ENCODE measurements around the gene PIGU. TPM values are rescaled to one million over a fixed set of nuclear protein-coding genes. Genes with fewer than 3 reads are reported as not detected.

PIGU gene
- polyA plus RNA-seq, 1 of the 3 experiments (the other 2 are of a cell fraction), result 40.3 TPM

- Histone ChIP-seq H2AFZ (ENCODE audit: low read depth) (no peak overlapping the region), H3F3A (replicated peaks; ENCODE audit: insufficient read depth) (no peaks in the 10 kb centered on the region), H3K4me3 (ENCODE audit: low read depth in 2 of 2, low read length in 1 of 2) (no peak overlapping the region), H3K4me1 (ENCODE audit: control insufficient read depth in 1 of 2, insufficient read depth in 2 of 2, low read depth in 1 of 2, low read length in 1 of 2) (peaks cover 0 to 2% of the 10 kb centered on the region in 2 experiments; a peak in 1 of 4 replicates), H3K36me3 (replicated peaks in 1 of 2; ENCODE audit: control insufficient read depth in 1 of 2, insufficient read depth in 2 of 2, low read length in 1 of 2) (no peaks in the 10 kb centered on the region), H3K27me3 (ENCODE audit: insufficient read depth) (no peaks in the 10 kb centered on the region), H3K9me2 (no peaks in the 10 kb centered on the region), H3K9me3 (no peaks in the 10 kb centered on the region), H3K4me2 (no peak overlapping the region), H3K79me2 (ENCODE audit: insufficient read depth) (no peaks in the 10 kb centered on the region), H4K20me1 (ENCODE audit: insufficient read depth) (no peaks in the 10 kb centered on the region), H3K9ac (no peak overlapping the region), H3K27ac (ENCODE audit: low read depth in 2 of 2, low read length in 1 of 2) (no peak overlapping the region)
- ChIA-PET POLR2A (no interaction called here), CTCF (interaction anchor here (1.0 to 1.8 kb wide), 2 partner anchors 19 to 377 kb away, joined by 3 to 6 read pairs; no protein-coding TSS in a partner anchor)
- no peak for DNase-seq
- WGBS (ENCODE audit: low lambda C conversion rate), result 71% methylated on average over 2 of the region's 2 CpGs
- TF ChIP-seq YY1 (IDR thresholded peaks at IDR 0.05; ENCODE audit: low read depth) (no peak), RFX5 (IDR thresholded peaks at IDR 0.05; ENCODE audit: low read length) (no peak), SIN3A (IDR thresholded peaks at IDR 0.05; ENCODE audit: borderline replicate concordance, low read depth, low read length) (no peak), TCF12 (IDR thresholded peaks at IDR 0.05) (no peak), GATA2 (CRISPR knock-in tag; IDR thresholded peaks at IDR 0.05) (no peak), ELF1 (IDR thresholded peaks at IDR 0.05) (no peak), EP300 (IDR thresholded peaks at IDR 0.05; ENCODE audit: borderline replicate concordance in 1 of 2, low read depth in 1 of 2, low read length in 1 of 2) (no peak), PBX3 (IDR thresholded peaks at IDR 0.05) (no peak), JUND (IDR thresholded peaks at IDR 0.05) (no peak), SMC3 (IDR thresholded peaks at IDR 0.05; ENCODE audit: low read depth, low read length) (no peak), IRF3 (IDR thresholded peaks at IDR 0.05; ENCODE audit: low read depth, low read length) (no peak), NRF1 (IDR thresholded peaks at IDR 0.05; ENCODE audit: low read depth, low read length) (no peak), MEF2A (IDR thresholded peaks at IDR 0.05; ENCODE audit: borderline replicate concordance, low read depth) (no peak), RCOR1 (IDR thresholded peaks at IDR 0.05; ENCODE audit: low read length) (no peak)
These were observed 12.6 kb upstream of the PIGU start for GRCh38 chr20:34689486-34689885.

DNA sequence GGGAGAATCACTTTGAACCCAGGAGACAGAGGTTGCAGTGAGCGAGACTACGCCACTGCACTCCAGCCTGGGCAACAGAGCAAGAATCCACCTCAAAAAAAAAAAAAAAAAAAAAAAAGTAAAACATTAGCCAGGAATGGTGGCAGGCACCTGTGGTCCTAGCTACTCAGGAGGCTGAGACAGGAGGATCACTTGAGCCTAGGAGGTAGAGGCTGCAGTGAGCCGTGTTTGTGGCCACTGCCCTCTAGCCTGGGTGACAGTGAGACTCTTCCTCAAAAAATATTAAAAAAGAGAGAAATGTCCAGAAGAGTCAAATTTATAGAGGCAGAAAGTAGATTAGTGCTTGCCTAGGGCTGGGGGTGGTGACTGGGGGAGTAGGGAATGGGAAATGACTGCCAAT, 6.8 kb upstream of the PIGU start:
- no peaks in the 10 kb centered on the region for H3K36me3 ChIP-seq (replicated peaks in 1 of 2; ENCODE audit: control insufficient read depth in 1 of 2, insufficient read depth in 2 of 2, low read length in 1 of 2)
- DNase-seq, result no peak
- H4K20me1 ChIP-seq (ENCODE audit: insufficient read depth), result no peaks in the 10 kb centered on the region
- no peak overlapping the region for H3K4me2 ChIP-seq
- H3K9me2 ChIP-seq, result no peaks in the 10 kb centered on the region
- H2AFZ ChIP-seq (ENCODE audit: low read depth), result no peak overlapping the region
- ChIA-PET CTCF (no interaction called here), POLR2A (no interaction called here)
- no peaks in the 10 kb centered on the region for H3K4me1 ChIP-seq (ENCODE audit: control insufficient read depth in 1 of 2, insufficient read depth in 2 of 2, low read depth in 1 of 2, low read length in 1 of 2)
- no peaks in the 10 kb centered on the region for H3K79me2 ChIP-seq (ENCODE audit: insufficient read depth)
- peaks cover 4% of the 10 kb centered on the region for H3F3A ChIP-seq (replicated peaks; ENCODE audit: insufficient read depth)
- no peak overlapping the region for H3K4me3 ChIP-seq (ENCODE audit: low read depth in 2 of 2, low read length in 1 of 2)
- H3K9me3 ChIP-seq, result no peaks in the 10 kb centered on the region
- H3K27ac ChIP-seq (ENCODE audit: low read depth in 2 of 2, low read length in 1 of 2), result no peak overlapping the region
- H3K9ac ChIP-seq, result no peak overlapping the region
- no peaks in the 10 kb centered on the region for H3K27me3 ChIP-seq (ENCODE audit: insufficient read depth)
- WGBS (ENCODE audit: low lambda C conversion rate), result 88% methylated on average over 3 of the region's 3 CpGs
- no peak for TF ChIP-seq CHD2 (IDR thresholded peaks at IDR 0.05; ENCODE audit: low read length, partially characterized antibody)
- no peak for TF ChIP-seq POLR2AphosphoS5 (IDR thresholded peaks at IDR 0.05; ENCODE audit: low read depth, low read length)
- TF ChIP-seq ELF1 (IDR thresholded peaks at IDR 0.05), result no peak
- no peak for TF ChIP-seq FOXM1 (IDR thresholded peaks at IDR 0.05; ENCODE audit: low read depth)
- no peak for TF ChIP-seq GATA2 (CRISPR knock-in tag; IDR thresholded peaks at IDR 0.05)
- no peak for TF ChIP-seq MEF2A (IDR thresholded peaks at IDR 0.05; ENCODE audit: borderline replicate concordance, low read depth)
- TF ChIP-seq, protein P1, sequence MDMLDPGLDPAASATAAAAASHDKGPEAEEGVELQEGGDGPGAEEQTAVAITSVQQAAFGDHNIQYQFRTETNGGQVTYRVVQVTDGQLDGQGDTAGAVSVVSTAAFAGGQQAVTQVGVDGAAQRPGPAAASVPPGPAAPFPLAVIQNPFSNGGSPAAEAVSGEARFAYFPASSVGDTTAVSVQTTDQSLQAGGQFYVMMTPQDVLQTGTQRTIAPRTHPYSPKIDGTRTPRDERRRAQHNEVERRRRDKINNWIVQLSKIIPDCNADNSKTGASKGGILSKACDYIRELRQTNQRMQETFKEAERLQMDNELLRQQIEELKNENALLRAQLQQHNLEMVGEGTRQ (IDR thresholded peaks at IDR 0.05; ENCODE audit: borderline replicate concordance, low read depth, low read length), result no peak
- TF ChIP-seq MXI1 (IDR thresholded peaks at IDR 0.05; ENCODE audit: low read depth, low read length), result no peak
- TF ChIP-seq EP300 (IDR thresholded peaks at IDR 0.05; ENCODE audit: borderline replicate concordance in 1 of 2, low read depth in 1 of 2, low read length in 1 of 2), result no peak
- no peak for TF ChIP-seq SIN3A (IDR thresholded peaks at IDR 0.05; ENCODE audit: borderline replicate concordance, low read depth, low read length)
- no peak for TF ChIP-seq ZBTB33 (IDR thresholded peaks at IDR 0.05; ENCODE audit: borderline replicate concordance, low read depth)
- TF ChIP-seq TAF1 (IDR thresholded peaks at IDR 0.05; ENCODE audit: borderline replicate concordance, low read depth, low read length), result no peak
- TF ChIP-seq GABPA (IDR thresholded peaks at IDR 0.05; ENCODE audit: low read depth), result no peak
- TF ChIP-seq YY1 (IDR thresholded peaks at IDR 0.05; ENCODE audit: low read depth), result no peak
